GM21381 (cell line): ENCODE measurements around the gene SH3BP5.
"Not testable (repeated sequence)": the region's sequence is repeated elsewhere in the genome, so short reads cannot be mapped to it uniquely, and the experiment has no call there.

Experiments used
- ATAC-seq: cut with Tn5 transposase; IDR thresholded peaks from one replicate; pipeline ENCODE4 v1.9.1; 2021; ENCODE audit warnings: mild to moderate bottlenecking, moderate library complexity; ENCODE audit not compliant: unreplicated experiment

Gene SH3BP5

GRCh38 chr3:15332405-15333098 is at the start of gene SH3BP5:
TSS of gene SH3BP5 (minus strand) at chr3:15332586. CDS start at chr3:15332408, 178 bp downstream.
- ATAC-seq: peak; percentile 81

- ATAC-seq: no peak
Measured at GRCh38 chr3:15380980-15381890, 48.8 kb upstream of the SH3BP5 start.

- ATAC-seq: peak; percentile 92
Measured at GRCh38 chr3:15377961-15378791, 45.8 kb upstream of the SH3BP5 start.

- ATAC-seq: no peak
Measured at GRCh38 chr3:15375461-15376000, 43.1 kb upstream of the SH3BP5 start.

GRCh38 chr3:15372918-15373317 is 40.5 kb upstream of the SH3BP5 start:
- no peak for ATAC-seq

- ATAC-seq: no peak
Measured at GRCh38 chr3:15368561-15369135, 36.3 kb upstream of the SH3BP5 start.

GRCh38 chr3:15367059-15367458 is 34.7 kb upstream of the SH3BP5 start:
- no peak for ATAC-seq

GRCh38 chr3:15364078-15364477 is 31.7 kb upstream of the SH3BP5 start:
- not testable (repeated sequence) for ATAC-seq

GRCh38 chr3:15361494-15362214 is 29.3 kb upstream of the SH3BP5 start:
- peak; percentile 77 for ATAC-seq

GRCh38 chr3:15360788-15361493 is 28.6 kb upstream of the SH3BP5 start:
- no peak for ATAC-seq

GRCh38 chr3:15359677-15360397 is 27.5 kb upstream of the SH3BP5 start:
- ATAC-seq: no peak

GRCh38 chr3:15356651-15357061 is 24.3 kb upstream of the SH3BP5 start:
- not testable (repeated sequence) for ATAC-seq

GRCh38 chr3:15356176-15356575 is 23.8 kb upstream of the SH3BP5 start:
- ATAC-seq: no peak

GRCh38 chr3:15355086-15355485 is 22.7 kb upstream of the SH3BP5 start:
- ATAC-seq: no peak

GRCh38 chr3:15354485-15354884 is 22.1 kb upstream of the SH3BP5 start:
- ATAC-seq: no peak

- no peak for ATAC-seq
Measured at GRCh38 chr3:15350141-15350540, 17.8 kb upstream of the SH3BP5 start.

GRCh38 chr3:15349438-15349837 is 17.1 kb upstream of the SH3BP5 start:
- not testable (repeated sequence) for ATAC-seq

- ATAC-seq: no peak
Measured at GRCh38 chr3:15348246-15348645, 15.9 kb upstream of the SH3BP5 start.

GRCh38 chr3:15347737-15348110 is 15.3 kb upstream of the SH3BP5 start:
- no peak for ATAC-seq
